Common myeloid progenitor, CD34-positive (primary cell): Measurements from ENCODE around the gene AKAIN1.

Experiments
- CTCF ChIA-PET: fragments of 350-600 bp; sonication (Branson Sonifier 250); formaldehyde crosslinking; loops from one replicate; lab custom pipeline; 2021; ENCODE audit warnings: antibody characterized with exemption; lab: Charles Lee
- POLR2A ChIA-PET: fragments of 350-600 bp; sonication (Branson Sonifier 250); formaldehyde crosslinking; loops from one replicate; lab custom pipeline; 2021; ENCODE audit warnings: antibody characterized with exemption; lab: Charles Lee
- DNase-seq, 3 donors: peaks; one replicate each; pipeline versions ENCODE4 v3.0.0 to v3.0.0-alpha.2; 2013
- H3K27ac ChIP-seq, 2 experiments: 1 replicate in 1 of 2; 2 replicates in 1 of 2; pipeline ENCODE4 v1.7.0; 2013; ENCODE audit warnings: inconsistent platforms in 2 of 2, low read length in 2 of 2, mild to moderate bottlenecking in 2 of 2, low read depth in 1 of 2, moderate library complexity in 1 of 2; ENCODE audit not compliant: severe bottlenecking in 2 of 2, insufficient read depth in 1 of 2, poor library complexity in 1 of 2
- H3K27me3 ChIP-seq, 5 experiments: replicated peaks in 2 of 5; 1 replicate in 3 of 5; 2 replicates in 2 of 5; pipeline versions ENCODE4 v1.6.1 to v1.7.0; 2013; ENCODE audit warnings: low read length in 4 of 5, mild to moderate bottlenecking in 2 of 5, moderate library complexity in 2 of 5, inconsistent platforms in 1 of 5; ENCODE audit not compliant: insufficient read depth in 5 of 5, control insufficient read depth in 4 of 5
- H3K36me3 ChIP-seq, 4 experiments: 1 replicate in 2 of 4; 2 replicates in 2 of 4; pipeline versions ENCODE4 v1.6.1 to v1.7.0; 2013; ENCODE audit warnings: low read length in 3 of 4, control low read depth in 1 of 4, mild to moderate bottlenecking in 1 of 4; ENCODE audit not compliant: control insufficient read depth in 4 of 4, insufficient read depth in 4 of 4
- H3K4me1 ChIP-seq, 4 experiments: 1 replicate in 3 of 4; 2 replicates in 1 of 4; pipeline versions ENCODE4 v1.6.1 to v1.7.1; 2013; ENCODE audit warnings: low read length in 3 of 4, mild to moderate bottlenecking in 3 of 4, control low read depth in 1 of 4, inconsistent platforms in 1 of 4, moderate library complexity in 1 of 4; ENCODE audit not compliant: control insufficient read depth in 4 of 4, insufficient read depth in 4 of 4; ENCODE audit errors: control extremely low read depth in 1 of 4
- H3K4me3 ChIP-seq, 7 experiments: 1 replicate in 4 of 7; 2 replicates in 3 of 7; pipeline versions ENCODE4 v1.5.1 to v1.7.0; 2013; ENCODE audit warnings: mild to moderate bottlenecking in 7 of 7, low read length in 6 of 7, moderate library complexity in 6 of 7, inconsistent platforms in 2 of 7, low read depth in 2 of 7, control low read depth in 1 of 7; ENCODE audit not compliant: insufficient read depth in 4 of 7, control insufficient read depth in 1 of 7; ENCODE audit errors: extremely low read depth in 1 of 7
- H3K9me3 ChIP-seq, 5 experiments: 1 replicate in 4 of 5; 2 replicates in 1 of 5; pipeline versions ENCODE4 v1.6.1 to v1.7.1; 2013; ENCODE audit warnings: low read length in 4 of 5, mild to moderate bottlenecking in 2 of 5, inconsistent platforms in 1 of 5, low read depth in 1 of 5, moderate library complexity in 1 of 5; ENCODE audit not compliant: control insufficient read depth in 4 of 5, insufficient read depth in 2 of 5; ENCODE audit errors: control extremely low read depth in 1 of 5
- WGBS: methylation state at CpG from one replicate; pipeline ENCODE4 v1.1.5; 2013; ENCODE audit not compliant: insufficient coverage; 5-methylcytosine and 5-hydroxymethylcytosine counted together

Gene AKAIN1

DNA sequence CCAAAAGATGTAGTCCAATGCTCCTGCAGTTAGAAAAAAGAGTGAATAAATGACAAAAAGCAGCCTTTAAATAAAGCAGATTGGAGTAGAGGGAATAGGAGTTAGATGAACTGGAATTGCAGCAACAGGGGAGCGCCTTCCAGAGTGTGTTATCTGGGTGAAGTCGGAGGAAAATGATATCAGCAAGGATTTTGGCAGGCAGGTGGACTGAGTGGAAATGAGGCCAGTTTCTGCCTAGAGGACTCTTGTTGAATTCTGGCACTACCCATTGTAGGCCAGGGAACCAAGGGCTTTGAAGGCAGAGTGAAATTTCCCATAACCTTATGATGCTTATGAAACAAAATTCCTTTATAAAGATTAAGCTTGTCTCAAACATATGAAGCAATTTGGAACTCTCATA is 59.8 kb downstream of the AKAIN1 start:
- ChIA-PET CTCF (no interaction called here), POLR2A (no interaction called here)
- no peaks in the 10 kb centered on the region for H3K36me3 ChIP-seq
- no peaks in the 10 kb centered on the region for H3K27me3 ChIP-seq
- H3K27ac ChIP-seq, result no peak overlapping the region
- no peaks in the 10 kb centered on the region for H3K4me1 ChIP-seq
- H3K4me3 ChIP-seq, result no peak overlapping the region
- 100% methylated on average over 1 of the region's 2 CpGs for WGBS
- no peak for DNase-seq
- H3K9me3 ChIP-seq, result no peaks in the 10 kb centered on the region

DNA sequence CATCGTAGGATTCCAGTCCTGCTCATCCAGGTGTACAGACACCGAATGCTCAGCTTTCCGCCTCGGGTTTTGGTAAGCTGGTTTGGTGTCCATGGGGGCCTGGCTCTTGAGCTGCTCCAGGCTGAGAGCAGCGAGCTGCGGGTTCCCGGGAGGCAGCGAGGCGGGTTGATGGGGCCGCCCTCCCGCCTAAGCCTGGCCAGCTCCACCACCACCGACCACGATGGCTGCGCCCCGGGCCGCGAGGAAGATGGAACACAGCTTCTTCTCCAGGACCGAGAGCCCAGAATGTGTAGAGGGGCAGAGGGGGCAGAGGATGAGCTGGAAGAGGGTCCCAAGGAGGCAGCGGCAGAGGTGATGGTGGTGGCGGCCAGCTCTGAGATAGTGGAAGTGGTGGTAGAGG is 64.1 kb downstream of the AKAIN1 start:
- H3K27ac ChIP-seq, result no peak overlapping the region
- H3K4me1 ChIP-seq, result no peaks in the 10 kb centered on the region
- no peaks in the 10 kb centered on the region for H3K27me3 ChIP-seq
- H3K36me3 ChIP-seq, result no peaks in the 10 kb centered on the region
- WGBS, result 98% methylated on average over 20 of the region's 20 CpGs
- H3K9me3 ChIP-seq, result no peaks in the 10 kb centered on the region
- H3K4me3 ChIP-seq, result no peak overlapping the region
- CTCF ChIA-PET, result interaction anchor here (1.2 kb wide), 1 partner anchor 13 kb away, joined by 3 read pairs; no protein-coding TSS in a partner anchor
- DNase-seq, result no peak
- POLR2A ChIA-PET, result no interaction called here

DNA sequence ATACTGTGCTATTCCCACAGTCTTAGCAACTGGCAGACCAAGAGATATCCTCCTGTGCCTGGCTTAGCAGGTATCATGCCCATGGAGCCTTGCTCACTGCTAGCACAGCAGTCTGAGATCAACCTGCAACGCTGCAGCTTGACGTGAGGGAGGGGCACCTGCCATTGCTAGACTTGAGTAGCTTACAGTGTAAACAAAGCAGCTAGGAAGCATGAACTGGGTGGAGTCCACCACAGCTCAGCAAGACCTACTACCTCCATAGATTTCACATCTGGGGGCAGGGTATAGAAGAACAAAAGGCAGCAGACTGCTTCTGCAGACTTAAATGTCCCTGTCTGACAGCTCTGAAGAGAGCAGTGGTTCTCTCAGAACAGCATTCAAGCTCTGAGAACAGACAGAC is 74.8 kb downstream of the AKAIN1 start:
- no peaks in the 10 kb centered on the region for H3K4me1 ChIP-seq
- CTCF ChIA-PET, result interaction anchor here (1.0 kb wide), 1 partner anchor 17 kb away, joined by 3 read pairs; no protein-coding TSS in a partner anchor
- H3K27me3 ChIP-seq, result no peaks in the 10 kb centered on the region
- no CpG with 5 or more reads among the region's 2 CpGs for WGBS
- H3K36me3 ChIP-seq, result no peaks in the 10 kb centered on the region
- H3K9me3 ChIP-seq, result peaks cover 2 to 34% (median 6%) of the 10 kb centered on the region in 5 experiments
- POLR2A ChIA-PET, result no interaction called here
- no peak overlapping the region for H3K4me3 ChIP-seq
- no peak for DNase-seq
- no peak overlapping the region for H3K27ac ChIP-seq

DNA sequence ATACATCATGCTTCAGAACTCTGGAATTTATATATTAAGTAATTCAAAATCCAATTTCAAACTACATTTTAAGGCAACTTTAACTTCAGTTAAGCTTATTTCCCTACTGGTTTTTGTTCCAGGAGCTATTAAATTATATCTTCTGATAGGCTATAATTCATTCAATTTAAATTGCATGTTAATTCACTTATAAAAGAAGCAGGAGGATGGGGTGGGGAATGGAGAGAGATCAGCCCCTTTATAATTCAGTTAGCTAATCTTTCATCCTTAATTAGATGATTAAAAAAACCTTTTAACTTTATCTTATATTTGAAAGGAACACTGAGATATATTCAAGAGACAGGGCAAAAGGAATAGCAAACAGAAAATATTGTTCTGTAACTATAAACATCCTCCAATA is 86.8 kb downstream of the AKAIN1 start:
- POLR2A ChIA-PET, result no interaction called here

DNA sequence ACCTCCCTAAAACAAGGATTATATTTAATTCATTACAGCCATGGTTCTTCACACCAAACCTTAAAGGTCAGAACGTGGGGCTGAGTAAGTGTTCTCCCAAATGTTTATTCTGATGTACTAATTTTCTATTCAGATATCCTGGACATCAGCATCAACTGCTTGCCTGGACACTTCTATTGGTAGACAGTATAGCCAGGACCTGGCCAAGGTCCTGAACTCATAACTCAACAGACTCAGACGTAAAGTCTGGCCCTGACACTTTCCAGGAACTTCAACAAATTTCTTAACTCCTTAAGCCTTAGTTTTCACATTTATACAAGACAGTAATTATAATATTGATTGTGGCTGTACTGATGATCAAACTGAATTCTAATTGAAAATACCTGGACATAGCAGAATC is 89.1 kb downstream of the AKAIN1 start:
- DNase-seq, result peak in 2 of 3 donors; percentile 20 to 23
- Histone ChIP-seq H3K27ac (no peak overlapping the region), H3K4me3 (no peak overlapping the region), H3K36me3 (no peaks in the 10 kb centered on the region), H3K27me3 (no peaks in the 10 kb centered on the region), H3K4me1 (no peaks in the 10 kb centered on the region), H3K9me3 (no peaks in the 10 kb centered on the region)
- WGBS, result no CpG with 5 or more reads among the region's 2 CpGs
- CTCF ChIA-PET, result no interaction called here
- POLR2A ChIA-PET, result no interaction called here

More for the DNA sequence above, 86.8 kb downstream of the AKAIN1 start:
- Histone ChIP-seq H3K27ac (no peak overlapping the region), H3K4me3 (no peak overlapping the region), H3K27me3 (no peaks in the 10 kb centered on the region), H3K9me3 (peaks cover 0 to 3% (median 0%) of the 10 kb centered on the region in 5 experiments), H3K4me1 (no peaks in the 10 kb centered on the region), H3K36me3 (no peaks in the 10 kb centered on the region)
- DNase-seq, result no peak
- CTCF ChIA-PET, result no interaction called here

DNA sequence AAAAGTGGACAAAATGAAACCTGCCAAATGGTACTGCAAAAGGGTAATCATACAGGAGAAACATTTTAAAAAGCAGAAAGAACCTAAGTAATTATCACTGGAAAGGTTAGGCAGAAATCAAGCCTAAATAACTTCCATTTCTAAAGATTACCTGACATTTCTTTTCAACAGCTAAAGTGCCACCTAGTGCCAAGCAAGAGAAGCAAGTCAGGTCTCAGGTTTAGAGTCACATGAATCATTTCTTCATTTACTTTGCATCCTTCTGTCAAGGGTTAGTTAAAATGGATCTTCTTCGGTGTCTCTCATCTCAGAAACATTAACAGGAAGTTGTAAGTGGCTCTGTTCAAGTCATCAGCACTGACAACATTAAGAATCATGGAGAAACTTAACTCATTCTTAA is 90.3 kb downstream of the AKAIN1 start:
- H3K4me3 ChIP-seq, result no peak overlapping the region
- H3K9me3 ChIP-seq, result no peaks in the 10 kb centered on the region
- no peaks in the 10 kb centered on the region for H3K27me3 ChIP-seq
- DNase-seq, result peak in 2 of 3 donors; percentile 49 to 55
- H3K36me3 ChIP-seq, result no peaks in the 10 kb centered on the region
- 40% methylated on average over 1 of the region's 1 CpG for WGBS
- H3K4me1 ChIP-seq, result no peaks in the 10 kb centered on the region
- ChIA-PET POLR2A (no interaction called here), CTCF (interaction anchor here (1.0 to 1.8 kb wide), 2 partner anchors 34 to 191 kb away, joined by 3 to 6 read pairs; no protein-coding TSS in a partner anchor)
- H3K27ac ChIP-seq, result no peak overlapping the region

DNA sequence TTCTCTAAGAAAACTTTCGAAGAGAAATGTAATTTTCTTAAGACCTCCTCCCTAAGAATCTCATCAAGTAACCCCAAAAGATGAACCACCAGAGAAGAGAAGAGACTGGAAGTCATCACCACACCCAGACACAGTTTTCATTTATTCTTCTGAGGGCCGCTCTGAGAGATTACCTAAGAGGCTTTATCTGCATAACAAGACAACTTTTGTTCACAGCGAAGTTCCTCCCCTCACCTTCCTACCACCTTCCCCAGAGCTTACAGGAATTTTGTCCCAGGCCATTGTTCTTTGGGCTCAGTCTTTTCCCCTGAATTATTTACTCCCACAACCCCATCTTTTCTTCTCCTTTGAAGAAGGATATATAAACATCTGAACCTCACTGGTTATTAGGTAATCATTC is 92.8 kb downstream of the AKAIN1 start:
- POLR2A ChIA-PET, result no interaction called here
- Histone ChIP-seq H3K36me3 (no peaks in the 10 kb centered on the region), H3K4me3 (no peak overlapping the region), H3K4me1 (no peaks in the 10 kb centered on the region), H3K9me3 (no peaks in the 10 kb centered on the region), H3K27me3 (no peaks in the 10 kb centered on the region), H3K27ac (no peak overlapping the region)
- DNase-seq, result no peak
- CTCF ChIA-PET, result interaction anchor here (1.5 to 1.6 kb wide), 2 partner anchors 8 to 31 kb away, joined by 4 to 5 read pairs; no protein-coding TSS in a partner anchor
- WGBS, result 100% methylated on average over 2 of the region's 3 CpGs
